GM21529 (cell line): ENCODE results near the gene NNAT.

Experiments
- ATAC-seq: cut with Tn5 transposase; IDR thresholded peaks from one replicate; pipeline ENCODE4 v1.9.1; 2021; ENCODE audit not compliant: unreplicated experiment

NNAT gene

DNA sequence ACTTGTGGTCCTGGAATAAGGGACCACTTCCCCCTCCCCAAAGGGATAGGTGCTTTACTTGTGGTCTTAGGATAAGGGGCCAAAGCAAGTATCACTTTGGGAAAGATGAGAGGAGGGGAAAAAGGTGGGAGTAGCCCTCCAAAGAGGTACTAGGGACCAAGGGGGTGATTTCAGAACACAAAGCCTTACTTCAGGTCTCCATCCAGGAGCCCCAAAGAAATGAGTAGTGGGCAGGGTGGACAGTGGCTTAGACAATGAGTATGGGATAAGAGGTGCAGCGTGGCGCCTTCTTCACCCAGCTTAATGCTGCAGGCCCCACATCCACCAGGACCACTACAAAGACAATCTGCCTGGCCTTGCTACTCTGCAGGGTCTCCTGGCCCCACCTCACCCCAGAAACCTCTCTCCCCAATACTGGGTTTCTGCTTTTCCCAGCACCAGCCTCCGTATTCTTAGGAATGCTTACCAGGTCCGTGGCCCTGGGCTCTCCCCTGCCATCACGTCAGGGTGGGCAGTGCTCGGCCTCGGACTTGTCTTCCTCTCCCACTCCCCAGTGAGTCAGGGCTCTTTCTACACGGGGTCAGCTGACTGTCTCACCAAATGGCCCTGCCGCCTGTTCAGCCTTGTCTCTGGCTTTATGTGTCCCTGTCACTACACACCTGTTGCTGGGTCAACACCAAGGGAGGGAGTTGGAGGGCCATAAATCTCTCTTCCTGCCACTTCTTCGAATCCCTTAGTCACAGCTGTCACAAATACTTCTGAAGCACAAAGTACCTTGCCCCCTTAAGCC lies 3.1 kb downstream of the NNAT start:
- ATAC-seq: no peak

DNA sequence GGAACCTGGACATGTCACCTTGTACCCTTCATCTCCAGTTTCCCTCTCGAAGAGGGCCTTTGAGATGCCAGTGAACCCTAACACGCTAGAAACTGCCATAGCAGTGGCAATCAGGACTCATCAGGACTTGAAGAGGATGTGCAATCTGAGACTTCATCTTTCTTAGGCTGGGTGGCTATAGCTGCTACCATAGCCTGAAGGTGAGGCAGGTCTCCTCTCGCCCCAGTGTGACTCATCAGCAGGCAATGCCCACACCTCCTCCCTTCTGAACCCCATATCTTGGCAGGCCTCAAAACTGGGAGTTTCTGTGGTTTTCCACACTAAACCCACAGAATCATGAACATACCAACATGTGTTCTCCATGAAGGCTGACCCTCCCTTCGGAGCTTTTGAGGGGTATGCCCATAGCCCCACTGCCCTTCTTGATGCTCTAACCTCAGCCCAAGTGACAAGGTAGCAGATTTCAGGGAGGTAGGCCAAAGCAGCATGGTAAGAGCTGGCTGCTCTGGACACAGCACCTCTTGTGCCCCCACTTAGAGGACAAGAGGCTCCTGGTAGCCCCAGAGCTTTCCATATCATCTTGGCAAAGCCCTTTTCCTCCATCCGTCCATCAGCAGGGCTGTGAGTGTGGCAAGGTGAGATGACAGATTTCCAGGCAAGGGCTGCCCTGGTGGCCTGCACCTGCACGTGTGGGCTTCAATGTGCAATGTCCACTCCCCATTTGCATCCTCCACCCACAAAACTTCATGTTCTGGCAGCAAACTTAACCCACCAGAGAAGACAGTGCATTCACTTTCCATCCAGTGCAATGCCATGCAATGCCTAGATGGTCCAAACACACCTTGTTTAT lies 4.0 kb downstream of the NNAT start:
- no peak for ATAC-seq

- ATAC-seq: no peak
Measured at GRCh38 chr20:37525810-37526209, 4.8 kb downstream of the NNAT start.

- ATAC-seq: no peak
Measured at GRCh38 chr20:37526238-37526838, 5.3 kb downstream of the NNAT start.

- no peak for ATAC-seq
Measured at GRCh38 chr20:37526839-37527637, 6.0 kb downstream of the NNAT start.

DNA sequence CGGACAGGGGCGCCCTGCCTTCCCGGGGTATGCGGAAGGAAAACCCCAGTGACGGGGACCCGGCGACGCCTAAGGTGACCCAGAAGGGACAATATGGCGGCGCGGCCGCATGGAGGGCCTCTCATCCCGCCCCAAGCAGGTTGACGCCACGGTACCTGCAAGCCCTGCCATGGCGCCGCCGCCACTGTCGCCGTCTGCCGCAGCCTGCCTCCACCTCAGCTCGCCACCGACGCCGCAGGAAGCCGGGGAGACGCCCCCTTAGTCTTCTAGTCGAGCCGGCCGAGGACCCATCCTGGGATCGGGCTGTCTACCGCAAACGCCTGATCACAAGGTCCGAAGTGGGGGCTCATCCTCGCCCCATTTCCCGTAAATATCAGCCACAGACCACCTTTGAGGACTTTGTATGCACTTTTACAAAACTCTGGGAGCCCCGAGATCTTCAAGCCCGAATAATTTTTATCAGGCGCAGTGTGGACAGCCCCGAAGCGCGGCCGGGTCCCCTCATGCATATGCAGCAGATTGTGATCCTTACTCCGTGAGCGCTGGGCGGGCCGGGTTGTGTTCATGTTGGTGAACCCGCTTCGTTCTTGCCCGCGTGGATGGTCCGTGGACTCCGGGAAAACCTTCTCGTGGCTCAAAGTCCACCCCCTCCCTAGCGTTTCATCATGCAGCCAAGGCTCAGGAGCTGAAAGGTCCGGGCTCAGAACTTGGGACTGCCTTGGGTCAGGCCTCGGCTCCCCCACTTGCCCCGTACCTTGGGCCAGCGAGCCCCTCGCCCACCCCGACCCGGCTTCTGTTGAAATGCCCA lies 6.8 kb downstream of the NNAT start, which contains the start of gene BLCAP:
TSS of gene BLCAP (minus strand) at position 239 of the 808 bp plus-strand sequence. CDS start 8,702 bp downstream, outside the sequence.
- ATAC-seq: peak; percentile 81

DNA sequence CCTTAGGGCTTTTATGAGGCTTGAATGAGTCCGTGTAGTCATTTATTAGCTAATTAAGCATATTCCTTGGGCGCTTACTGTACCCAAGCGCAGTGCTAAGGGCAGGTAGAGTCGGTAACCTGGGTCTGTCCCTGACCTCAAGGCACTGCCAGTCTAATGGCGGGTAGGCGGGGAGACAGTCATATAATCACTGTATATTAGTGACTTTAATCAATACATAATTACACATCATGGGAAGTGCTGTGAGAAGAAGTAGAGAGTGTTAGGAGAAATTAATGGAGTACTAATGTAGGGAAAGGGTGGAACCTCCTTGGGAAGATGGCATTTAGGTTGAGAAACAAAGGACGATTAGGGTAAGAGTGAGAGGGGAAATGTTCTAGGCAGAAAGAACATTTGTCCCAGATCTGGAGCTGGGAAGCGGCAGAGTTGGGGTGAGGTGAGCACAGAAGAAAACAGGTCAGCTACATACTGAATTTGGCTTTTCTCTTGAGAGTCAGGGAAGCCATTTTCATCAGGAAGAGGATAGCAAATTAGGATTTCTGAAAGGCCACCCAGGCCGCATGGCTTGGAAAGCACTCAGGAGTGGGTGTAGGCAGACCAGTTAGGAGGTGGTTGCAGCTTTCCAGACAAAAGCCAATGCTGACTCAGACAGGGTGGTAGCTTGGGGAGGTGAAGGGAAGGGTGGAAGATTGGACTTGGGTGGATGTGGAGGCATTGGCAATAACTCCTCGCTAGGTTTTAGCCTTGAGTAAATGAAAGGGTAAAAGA lies 7.6 kb downstream of the NNAT start:
- ATAC-seq: no peak

GRCh38 chr20:37529214-37529967 lies 8.3 kb downstream of the NNAT start:
- ATAC-seq: no peak

DNA sequence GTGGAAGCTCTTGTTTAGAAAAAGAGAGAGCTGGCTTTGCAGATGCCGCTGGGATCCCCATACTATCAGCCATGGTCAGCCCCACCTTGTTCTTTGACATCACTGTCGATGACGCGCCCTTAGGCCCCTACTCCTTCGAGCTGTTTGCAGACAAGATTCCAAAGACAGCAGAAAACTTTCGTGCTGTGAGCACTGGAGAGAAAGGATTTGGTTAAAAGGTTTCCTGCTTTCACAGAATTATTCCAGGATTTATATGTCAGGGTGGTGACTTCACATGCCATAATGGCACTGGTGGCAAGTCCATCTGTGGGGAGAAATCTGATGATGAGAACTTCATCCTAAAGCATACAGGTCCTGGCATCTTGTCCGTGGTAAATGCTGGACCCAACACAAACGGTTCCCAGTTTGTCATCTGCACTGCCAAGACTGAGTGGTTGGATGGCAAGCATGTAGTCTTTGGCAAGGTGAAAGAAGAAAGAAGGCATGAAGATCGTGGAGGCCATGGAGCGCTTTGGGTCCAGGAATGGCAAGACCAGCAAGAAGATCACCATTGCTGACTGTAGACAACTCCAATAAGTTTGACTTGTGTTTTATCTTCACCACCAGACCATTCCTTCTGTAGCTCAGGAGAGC lies 9.0 kb downstream of the NNAT start:
- no peak for ATAC-seq

DNA sequence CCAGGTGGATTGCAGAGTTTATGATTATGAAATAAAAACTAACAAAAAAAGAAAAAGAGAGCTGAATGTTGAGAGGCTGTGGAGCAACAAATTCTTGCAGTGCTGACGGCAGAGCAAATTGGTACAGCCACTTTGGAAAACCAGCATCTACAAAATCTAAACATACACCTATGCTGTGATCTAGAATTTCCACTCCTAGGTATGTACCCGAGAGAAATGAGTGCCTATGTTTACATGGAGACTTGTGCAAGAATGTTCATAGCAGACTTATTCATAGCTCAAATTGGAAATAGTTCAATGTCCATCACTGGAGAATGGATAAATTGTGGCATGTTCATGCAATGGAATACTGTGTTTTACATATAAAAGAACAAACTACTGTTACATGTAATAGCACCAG lies 9.6 kb downstream of the NNAT start:
- no peak for ATAC-seq

- ATAC-seq: no peak
Measured at GRCh38 chr20:37531856-37532255, 10.8 kb downstream of the NNAT start.

- ATAC-seq: no peak
Measured at GRCh38 chr20:37533154-37533715, 12.2 kb downstream of the NNAT start.

GRCh38 chr20:37534401-37535157 lies 13.5 kb downstream of the NNAT start:
- peak; percentile 78 for ATAC-seq

DNA sequence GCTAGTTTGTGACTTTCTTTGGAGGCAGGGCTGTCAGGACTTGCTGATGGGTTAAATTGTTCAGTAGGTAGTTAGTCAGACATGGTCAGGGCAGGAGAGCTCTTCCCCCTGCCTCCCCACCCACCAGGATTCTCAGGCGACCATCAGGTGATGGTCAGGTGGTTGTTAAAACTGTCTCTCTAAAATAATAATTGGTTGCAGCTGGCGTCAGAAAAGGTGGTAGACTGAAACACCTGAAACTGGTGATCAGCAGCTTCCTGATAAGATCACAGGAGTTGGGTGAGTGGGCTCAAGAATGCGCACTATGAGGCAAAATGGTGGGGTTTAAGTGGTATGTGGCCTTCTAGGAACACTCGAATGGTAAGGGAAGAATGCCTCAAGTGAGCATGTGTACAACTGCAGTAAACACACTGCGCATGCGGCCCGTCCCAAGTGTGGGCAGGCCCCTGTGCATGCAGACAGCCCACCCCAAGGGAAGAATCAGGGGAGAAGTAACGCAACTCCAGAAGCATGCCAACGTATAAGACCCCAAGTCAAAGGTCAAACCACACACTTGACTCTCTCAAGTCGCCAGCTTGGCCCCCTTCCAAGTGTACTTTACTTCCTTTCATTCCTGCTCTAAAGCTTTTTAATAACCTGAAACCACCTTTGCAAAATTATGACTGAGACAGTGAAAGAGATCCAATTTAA lies 14.5 kb downstream of the NNAT start:
- ATAC-seq: no peak

GRCh38 chr20:37537505-37537904 lies 16.5 kb downstream of the NNAT start:
- ATAC-seq: no peak

- no peak for ATAC-seq
Measured at GRCh38 chr20:37538003-37538402, 17.0 kb downstream of the NNAT start.
